Breast epithelium (tissue), 3 donors: ENCODE results near the gene MICALL2.

Experiments used
- CTCF ChIP-seq, 3 donors: fragments of 450-650 bp; IDR thresholded peaks; one replicate each; pipeline ENCODE4 v1.5.1; 2016 to 2017; ENCODE audit warnings: antibody characterized with exemption in 3 of 3, mild to moderate bottlenecking in 3 of 3, moderate library complexity in 3 of 3
- POLR2A ChIP-seq: fragments of 450-650 bp; IDR thresholded peaks from one replicate; pipeline ENCODE4 v1.6.1; 2016; ENCODE audit warnings: antibody characterized with exemption, mild to moderate bottlenecking, moderate library complexity

- no peak for TF ChIP-seq POLR2A
- TF ChIP-seq CTCF (IDR thresholded peaks at IDR 0.05) = no peak
Measured at GRCh38 chr7:1461646-1462375, 2.5 kb upstream of the MICALL2 start.
